Ovary (tissue), 3 donors: ENCODE data around the gene INPP5A.

Source experiments
- CTCF ChIP-seq, 3 donors: fragments of 450-650 bp in 2 of 3; fragments of 200-600 bp in 1 of 3; IDR thresholded peaks; one replicate each; pipeline versions ENCODE4 v1.5.1 to v1.8.0; 2016 to 2022; ENCODE audit warnings: antibody characterized with exemption in 3 of 3, mild to moderate bottlenecking in 1 of 3
- POLR2A ChIP-seq: fragments of 450-650 bp; IDR thresholded peaks from one replicate; pipeline ENCODE4 v1.6.1; 2017; ENCODE audit warnings: antibody characterized with exemption, mild to moderate bottlenecking, moderate library complexity
- donor health status: DM: no; HTN: no; CAD: no.

- TF ChIP-seq CTCF (IDR thresholded peaks at IDR 0.05) (no peak), POLR2A (no peak)
These were observed 57.4 kb downstream of the INPP5A start for GRCh38 chr10:132595021-132595420.
